COR-L47 (cell line): Measurements from ENCODE around the gene ZBTB21.

ENCODE experiments used
- DNase-seq: peaks from one replicate; lab custom pipeline; 2025; lab: John Stamatoyannopoulos, UW

Gene ZBTB21

DNA sequence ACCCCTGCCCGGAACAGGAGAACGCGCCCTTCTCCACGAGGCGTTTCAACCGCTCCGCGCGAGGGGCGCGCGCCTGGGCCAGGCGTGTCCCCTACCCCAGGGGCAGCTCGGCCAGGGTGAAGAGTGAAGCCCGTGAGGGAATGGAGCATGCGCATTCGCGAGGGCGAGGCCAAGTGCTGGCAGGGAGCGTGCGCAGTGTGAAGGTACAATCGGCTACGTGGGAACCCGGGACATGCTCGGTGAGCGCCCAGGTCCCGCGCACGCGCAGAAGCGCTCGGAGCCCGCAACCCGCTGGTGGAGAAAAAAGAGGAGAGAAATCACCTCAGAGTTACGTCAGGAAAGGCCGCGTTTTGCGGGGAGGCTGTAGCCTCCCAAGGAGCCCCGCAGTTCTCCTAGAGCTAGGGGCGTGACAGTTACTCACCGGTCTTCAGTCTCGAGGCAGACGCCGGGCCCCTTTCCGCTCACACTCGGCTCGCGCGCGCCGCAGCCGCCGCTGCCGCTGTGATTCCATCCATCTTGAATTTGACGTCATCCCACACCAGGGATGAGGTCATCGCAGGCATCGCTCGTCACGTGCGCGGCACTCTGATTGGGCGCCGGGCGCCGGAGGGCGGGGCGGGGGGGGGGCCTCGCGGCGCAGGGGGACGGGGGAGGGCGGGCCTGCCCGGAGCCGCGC lies at the start of gene ZBTB21:
ZBTB21 (minus strand) TSS at position 530 of the 676 bp plus-strand sequence. CDS start 16,265 bp downstream, outside the sequence.
- DNase-seq: peak; percentile 97

DNA sequence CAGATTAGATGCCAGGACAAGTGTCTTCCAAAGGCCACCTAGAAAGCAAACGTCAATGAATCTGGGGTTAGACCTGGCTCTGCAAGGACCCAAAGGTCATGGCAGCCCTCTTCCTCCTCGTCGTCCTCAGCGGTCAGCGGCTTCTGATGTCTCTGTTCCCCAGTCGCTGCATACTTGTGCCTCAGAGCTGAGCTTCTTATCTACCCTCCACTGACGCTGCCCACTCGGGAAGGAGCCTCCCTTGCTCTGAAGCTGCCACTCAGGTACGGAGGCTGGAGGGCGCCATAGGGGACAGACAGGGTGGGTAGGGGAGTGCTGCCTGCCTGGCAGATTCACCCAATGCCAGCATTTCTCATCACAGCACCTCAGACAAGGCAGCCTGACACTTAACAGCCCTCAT lies 49.6 kb upstream of the ZBTB21 start:
- no peak for DNase-seq

DNA sequence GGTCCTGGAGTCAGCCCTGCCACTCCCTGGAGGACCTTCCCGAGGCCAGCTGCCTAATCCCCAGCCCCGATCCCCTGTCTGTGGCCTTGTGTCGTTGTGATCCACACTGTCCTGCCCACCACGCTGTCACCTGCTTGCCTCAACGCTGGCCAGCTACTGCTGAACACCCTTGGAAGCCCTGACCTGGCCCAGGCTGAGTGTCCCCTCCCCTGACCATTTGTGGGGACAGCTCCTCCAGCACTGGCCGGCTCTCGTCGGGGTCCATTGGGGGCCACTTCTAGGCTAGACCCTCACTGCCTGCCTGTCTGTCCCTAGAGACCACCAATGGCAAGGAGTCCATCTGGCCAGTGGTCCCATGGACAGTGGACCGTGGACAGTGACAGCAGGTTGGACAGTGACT lies 49.0 kb upstream of the ZBTB21 start:
- DNase-seq: no peak

DNA sequence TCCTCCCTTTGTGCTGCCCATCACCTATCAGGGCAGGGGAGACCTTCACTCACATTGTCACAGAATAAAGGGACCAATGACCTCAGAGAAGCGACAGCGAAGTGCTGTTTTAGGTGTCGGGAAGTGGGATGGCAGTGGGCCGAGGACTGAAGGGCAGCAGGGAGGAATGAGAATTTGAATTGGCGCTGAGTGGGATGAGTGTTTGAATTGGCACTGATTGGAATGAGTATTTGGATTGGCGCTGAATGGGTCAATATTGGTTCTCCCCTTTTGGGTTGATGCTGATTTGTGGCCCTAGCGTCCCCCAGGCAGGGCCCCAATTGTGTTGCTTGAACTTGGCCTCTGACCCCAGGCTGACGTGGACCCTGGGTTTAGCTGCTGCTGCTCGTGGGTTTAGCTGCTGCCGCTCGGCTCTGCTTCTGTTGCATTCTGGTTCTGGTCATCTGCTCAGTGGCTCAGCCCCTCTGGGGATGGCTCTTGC lies 48.5 kb upstream of the ZBTB21 start:
- no peak for DNase-seq

DNA sequence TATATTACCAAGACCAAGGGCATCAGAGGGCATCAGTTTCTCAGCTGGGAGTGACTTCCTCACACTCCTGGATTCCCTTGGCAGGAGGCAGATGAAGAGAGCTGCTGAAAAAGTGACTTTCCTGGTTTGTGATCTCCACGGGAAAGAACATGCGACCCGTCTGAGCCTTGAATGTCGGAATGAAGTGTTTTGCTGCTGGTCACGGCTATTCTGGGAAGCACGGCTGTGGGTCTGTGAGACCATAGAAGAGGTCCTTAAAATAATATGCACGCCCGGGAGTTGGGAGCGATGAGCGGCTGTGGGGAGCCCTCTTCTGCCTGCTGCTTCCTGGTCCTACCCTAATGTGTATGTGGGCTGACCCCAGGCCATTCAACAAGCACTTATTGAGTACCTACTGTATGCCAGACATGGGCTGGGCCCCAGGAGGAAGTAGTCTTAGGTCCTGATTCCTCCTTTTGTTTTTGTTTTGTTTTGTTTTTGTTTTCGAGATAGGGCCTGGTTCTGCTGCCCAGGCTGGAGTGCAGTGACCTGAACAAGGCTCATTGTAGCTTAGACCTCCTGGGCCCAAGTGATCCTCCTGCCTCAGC lies 47.8 kb upstream of the ZBTB21 start:
- no peak for DNase-seq

DNA sequence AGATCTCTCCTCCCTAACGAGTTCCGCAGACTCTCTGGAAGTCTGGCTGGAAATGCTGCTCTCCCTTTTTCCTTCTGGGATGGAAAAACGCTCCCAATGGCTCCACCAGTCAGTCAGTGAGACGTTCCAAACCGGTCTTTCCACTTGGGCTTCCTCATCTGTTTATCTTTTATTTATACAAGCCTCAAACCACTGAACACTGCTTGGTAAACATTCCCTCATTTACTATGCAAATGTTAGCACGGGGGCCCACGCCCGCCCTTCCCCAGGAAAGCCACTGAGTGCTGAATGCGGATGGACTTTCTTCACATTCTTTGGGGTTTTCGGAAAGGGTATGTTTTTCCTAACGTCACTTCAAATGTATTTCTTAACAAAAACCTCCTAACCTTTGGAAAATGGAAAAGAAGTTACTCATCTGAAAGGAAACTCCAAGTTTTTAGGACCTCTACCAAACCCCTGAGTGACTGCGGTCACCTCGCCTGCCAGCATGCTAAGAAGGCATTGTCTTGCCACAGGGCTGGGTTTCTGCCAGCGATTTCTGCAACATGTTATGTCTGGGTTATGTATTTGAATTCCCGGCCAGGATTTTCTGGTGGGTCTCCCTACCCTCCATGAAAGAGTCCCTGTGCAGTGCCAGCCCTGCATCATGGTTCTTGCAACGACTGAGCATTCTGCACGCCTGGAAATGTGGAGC lies 47.0 kb upstream of the ZBTB21 start:
- peak; percentile 90 for DNase-seq

DNA sequence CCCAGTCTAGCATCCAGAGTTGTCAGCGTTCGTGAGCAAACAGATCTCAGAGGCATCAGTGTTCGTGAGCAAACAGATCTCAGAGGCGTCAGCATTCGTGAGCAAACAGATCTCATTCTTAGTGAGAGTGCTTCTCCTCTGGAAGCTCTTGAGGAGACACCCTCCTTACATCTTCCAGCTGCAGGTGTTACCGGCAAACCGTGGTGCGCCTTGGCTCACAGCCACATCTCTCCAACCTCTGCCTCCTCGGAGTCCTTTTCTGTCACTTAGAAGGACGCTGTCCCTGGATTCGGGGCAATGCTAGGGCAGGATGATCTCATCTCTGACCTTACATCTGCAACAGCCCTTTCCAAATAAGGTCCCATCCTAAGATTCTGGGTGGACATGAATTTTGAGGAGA lies 46.3 kb upstream of the ZBTB21 start:
- DNase-seq: peak; percentile 81

DNA sequence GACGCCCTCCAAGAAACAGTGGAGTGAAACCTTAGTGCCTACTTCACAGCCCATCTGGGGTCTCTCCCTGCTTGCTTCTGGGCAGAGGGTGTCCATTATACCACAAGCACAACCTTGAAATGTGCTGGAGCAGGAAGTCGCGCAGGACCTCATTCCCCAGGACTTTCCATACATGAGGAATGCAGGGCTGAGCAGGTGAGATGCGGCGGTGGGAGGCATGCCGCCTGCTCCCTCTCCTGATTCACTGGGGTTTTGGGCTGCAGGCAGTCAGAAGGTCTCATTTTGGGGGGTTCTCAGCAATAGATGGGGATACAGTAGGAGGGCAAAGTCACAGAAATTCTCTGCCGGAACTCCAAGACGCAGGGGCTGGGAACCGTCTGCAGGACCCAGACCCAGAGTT lies 45.3 kb upstream of the ZBTB21 start:
- no peak for DNase-seq

DNA sequence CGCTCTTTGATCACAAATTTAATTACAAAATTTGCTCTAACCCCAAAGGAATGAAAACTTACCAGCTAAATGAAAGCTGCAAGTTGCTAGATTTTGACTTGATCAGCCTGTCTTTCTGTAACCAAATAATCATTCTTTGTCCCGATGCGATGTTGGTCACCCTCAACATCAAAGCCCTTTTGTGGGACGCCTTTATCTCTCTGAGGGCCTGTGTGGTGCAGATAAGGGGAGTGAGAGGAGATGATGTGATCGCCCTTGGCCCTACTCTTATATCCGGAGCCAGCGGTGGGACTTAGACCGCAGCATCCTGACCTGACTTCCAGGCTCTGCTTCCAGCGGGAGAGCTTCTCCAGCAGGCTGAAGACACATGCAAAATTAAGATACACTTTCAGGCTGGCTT lies 41.6 kb upstream of the ZBTB21 start:
- DNase-seq: no peak

DNA sequence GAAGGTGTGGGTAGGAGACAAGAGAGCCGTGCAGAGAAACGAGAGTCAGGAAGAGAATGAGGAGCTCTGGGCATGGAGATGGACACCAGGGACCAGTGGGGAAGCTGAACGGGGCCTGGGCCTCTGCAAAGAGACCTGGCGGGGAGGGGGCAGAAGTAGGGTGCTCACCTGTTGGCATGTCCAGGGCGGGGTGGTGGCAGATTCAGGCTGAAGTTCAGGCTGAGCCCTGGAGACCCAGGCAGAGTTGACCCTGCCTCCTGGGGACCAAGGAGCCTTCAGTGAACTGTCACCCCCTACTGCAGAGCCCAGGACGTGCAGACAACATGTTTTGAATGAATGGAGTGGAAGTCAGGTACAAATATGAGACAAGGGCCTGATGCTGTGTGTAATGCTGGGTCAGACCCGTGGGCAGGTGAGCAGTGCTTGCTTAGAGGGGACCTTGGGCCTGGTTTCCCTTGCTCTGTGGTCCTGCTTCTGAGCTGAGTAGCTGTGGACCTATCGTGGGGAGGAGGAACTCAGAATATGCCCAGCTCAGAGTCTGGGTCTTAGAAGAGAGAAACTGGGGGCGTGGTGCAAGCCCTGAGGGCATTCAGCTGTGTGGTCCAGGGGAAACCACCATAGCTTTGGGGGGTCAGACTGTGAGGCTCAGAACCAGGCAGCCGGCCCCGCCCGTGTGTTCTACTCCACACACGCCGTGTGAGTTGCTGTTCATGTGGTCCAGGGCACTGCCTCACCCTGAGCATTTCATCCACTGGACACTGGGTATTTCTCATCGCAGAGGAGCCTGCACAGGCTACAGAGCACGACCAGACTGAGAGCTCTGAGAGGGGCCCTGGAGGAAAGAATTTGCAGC lies 39.6 kb upstream of the ZBTB21 start:
- no peak for DNase-seq

DNA sequence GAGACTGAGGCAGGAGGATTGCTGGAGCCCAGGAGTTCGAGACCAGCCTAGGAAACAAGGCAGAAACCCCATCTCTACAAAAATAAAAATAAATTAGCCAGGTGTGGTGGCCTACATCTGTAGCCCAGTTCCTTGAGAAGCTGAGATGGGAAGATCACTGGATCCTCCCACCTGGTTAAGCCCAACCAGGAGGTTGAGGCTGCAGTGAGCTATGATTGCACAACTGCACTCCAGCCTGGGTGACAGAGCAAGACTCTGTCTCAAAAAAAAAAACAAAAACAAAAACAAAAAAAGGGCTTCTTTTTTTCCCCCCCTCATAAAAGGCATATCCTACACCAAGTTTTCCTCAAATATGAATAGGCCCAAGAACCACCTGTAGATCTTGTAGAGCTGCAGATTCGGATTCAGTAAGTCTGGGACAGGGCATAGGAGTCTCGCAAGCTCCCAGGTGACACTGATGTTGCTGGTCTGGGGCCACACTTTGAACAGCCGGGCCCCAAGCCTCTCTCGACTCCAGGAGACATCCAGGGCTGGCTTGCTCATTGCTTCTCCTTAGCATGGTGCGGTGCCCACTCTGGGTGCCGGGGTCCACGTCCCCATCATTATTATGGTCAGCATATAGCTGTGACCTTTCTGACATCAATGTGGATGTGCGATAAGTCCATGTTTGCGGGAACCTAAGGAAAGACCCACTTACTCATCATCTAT lies 38.9 kb upstream of the ZBTB21 start:
- DNase-seq: no peak

DNA sequence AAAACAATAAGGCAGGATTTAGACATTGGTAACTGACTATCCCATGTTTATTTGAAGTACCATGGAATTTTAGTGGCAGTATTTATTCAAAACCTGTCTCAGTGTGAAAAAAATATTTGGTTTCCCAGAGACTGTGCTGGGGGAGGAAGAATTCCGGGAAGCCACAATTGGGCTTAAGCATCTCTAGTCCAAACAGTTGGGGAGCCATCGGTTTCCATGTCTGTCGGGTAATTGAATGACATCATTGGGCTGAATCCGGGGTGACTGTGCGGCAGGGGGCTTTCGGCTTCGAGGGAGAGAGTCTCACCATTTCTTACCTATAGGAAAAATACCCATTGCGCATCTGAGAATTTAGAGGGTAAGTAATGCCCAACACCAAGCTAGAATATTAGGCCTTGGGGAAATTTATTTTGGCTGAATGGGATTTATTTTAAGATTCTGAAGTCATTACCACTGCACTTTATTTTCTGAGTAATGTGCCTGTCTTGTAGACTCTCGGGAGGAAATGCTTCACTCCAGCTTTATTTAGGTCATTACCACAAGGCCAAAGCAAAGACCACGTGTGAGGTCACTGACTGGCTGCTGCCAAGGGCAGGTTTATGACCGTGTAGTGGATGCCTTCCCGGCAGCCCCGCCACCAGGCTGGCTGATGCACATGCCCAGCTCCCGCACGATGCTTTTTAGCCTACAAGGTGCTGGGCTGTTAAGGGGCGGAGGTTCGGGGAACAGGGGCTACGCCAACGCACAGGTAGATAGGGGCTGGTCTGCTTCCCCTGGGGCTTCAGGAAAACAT lies 37.9 kb upstream of the ZBTB21 start:
- DNase-seq: no peak

DNA sequence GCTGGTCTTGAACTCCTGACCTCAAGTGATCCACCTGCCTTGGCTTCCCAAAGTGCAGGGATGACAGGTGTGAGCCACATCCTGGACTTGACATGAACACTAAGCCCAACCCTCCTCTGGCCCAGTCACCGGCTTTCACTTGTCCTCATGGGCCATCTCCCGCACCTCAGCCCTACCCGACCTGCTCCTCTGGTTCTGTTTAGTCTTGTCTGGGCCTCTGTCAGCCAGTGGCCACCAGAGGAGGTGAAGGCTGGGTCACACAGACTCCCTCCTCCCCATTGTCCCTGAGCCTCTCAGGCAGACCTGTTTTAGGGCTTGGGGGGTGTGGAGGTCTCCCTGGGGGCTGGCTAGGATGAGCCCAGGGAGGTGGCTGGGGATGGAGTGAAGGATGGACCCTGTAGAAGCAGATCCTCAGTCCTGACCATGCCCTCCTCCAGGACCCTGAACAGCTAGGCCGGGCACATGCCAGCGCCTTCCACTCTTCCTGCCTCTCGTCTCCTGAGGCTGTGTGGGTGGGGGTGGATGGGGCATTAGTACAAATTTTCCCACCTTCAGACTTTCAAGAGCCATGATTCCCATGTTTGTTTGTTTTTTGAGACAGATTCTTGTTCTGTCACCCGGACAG lies 34.8 kb upstream of the ZBTB21 start:
- DNase-seq: no peak

DNA sequence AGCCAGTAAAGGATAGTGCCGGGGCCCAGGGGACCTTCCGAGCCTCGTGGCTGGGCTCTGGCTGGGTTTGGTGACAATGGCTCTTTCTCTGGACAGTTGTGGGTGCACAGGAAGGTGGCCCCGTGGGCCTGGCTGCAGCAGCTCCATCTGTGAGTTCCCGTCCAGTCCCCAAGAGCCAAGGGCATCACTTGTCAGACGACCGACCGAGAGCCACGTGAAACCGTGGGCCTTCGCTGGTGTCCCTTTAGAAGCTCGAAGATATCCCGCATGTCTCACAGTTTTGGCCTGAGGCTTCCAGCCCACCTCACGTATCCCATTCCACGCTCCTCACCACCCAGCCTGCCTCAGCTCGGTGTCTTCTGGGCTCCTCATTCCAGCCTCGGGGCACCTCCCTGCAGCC lies 33.8 kb upstream of the ZBTB21 start:
- no peak for DNase-seq

DNA sequence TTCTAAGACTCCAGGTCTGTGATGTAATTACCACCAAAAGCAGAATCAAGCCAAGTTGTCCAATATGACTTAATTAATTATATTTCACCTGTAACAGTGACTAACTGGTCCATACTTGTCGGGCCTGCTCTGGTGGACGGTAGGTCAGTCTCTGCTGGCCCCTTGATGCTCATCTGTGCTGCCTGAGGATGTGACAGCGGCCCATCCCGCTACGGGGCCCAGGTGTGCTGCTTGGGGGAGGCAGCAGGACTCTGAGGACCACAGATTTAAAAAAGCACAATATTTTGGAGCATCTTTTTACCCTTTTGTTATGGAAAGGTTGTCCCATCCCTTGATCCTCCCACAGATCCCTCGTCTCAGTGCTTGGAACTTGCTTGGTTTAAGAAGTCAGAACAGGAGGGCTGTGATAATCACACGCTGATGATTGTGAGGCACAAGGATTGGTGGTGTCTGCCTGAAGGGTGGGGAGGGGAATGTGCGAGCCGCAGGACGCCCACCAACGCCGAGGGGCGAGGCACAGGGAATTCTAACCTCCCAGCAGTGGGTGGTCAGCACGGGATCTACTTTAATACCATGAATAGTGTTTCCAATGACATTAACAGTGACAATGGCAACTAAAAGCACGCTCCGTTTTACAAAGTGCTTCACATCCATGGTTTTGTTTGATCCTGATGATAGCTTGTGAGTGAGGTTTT lies 33.2 kb upstream of the ZBTB21 start:
- no peak for DNase-seq

DNA sequence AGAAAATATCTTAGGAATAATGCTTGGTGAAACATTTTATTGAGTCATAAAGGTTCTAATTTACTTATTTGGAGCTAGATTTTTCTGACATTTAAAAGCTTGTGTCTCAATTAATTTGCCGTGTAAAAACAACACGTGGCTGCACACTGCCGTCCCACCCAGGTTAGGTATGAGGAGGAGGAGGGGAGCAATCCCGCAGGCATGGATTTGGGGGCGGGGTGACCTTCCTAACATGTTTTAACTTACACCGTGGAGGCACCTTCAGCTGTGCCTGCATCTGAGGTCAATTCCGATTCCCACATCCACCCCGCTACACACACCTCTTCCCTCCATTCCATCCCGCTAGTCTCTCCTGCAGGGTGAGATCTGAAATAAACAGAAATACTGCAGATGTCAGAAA lies 32.5 kb upstream of the ZBTB21 start:
- no peak for DNase-seq

DNA sequence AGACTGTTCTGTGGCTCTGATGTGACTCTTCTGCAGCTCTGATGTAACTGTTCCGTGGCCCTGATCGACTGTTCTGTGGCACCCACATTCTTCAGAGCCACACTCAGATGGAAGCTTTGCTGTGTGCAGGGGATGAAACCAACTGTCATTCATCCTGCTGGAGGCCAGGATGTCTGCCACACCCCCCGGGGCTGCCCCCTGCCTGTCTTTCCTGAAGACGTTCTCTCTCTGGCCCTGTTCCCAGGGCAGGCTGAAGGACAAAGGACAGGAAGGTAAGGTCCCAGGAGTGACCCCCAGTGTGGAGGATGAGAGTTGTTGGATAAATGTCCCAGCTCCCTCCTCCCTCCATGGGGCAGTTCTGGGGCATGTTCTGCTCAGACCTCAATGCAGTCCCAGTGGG lies 31.6 kb upstream of the ZBTB21 start:
- peak; percentile 20 for DNase-seq

DNA sequence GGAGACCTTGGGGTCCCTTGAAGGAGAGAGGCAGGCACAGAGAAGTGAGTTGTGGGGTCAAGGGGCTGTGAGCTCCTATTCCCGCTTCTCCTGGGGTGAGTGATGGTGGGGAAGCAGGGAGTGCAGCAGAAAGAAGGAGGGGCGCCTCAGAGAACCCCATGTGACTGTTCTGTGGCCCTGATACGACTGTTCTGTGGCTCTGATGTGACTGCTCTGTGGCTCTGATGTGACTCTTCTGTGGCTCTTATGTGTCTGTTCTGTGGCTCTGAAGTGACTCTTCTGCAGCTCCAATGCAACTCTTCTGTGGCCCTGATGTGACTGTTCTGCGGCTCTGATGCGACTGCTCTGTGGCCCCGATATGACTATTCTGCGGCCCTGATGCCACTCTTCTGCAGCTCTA lies 31.1 kb upstream of the ZBTB21 start:
- DNase-seq: no peak

DNA sequence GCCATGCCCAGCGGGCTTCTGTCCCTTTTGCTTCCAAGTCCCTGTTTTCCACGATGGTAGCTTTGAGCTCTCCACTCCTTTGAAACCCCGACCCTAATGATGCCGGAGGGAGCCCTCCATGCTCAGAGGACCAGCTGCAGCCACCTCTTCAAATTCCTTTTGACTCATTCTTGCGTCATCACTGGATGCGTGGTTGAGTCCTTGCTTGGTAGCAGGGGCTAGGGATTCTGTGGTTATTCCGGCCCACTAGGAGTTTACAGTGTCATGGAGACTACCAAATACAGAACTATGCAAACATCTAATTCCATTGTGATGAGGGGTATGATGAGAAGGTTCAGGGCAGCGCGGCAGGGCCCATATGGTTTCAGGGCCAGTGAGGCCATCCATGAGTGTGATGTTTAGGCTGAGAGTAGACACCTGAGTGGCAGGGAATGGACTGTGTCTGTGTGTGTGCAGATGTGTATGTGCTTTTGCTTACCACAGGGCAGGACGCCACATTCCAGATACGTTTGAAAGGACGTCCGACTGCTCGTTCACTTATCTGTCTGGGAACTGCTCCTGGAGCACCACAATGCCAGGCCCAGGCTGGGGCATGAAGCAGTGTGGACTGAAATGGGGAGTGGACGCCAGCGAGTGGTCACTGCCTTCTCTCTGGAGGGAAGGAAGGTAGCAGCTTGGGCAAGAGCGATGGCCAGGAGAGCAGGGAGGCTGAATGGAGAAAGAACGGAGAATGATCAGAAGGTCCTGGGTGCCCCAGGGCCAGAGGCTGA lies 30.4 kb upstream of the ZBTB21 start:
- DNase-seq: no peak
